Measurements from ENCODE around the gene GRK6. TPM values are rescaled to one million over a fixed set of nuclear protein-coding genes. Genes with fewer than 3 reads are reported as not detected.
A peak's percentile ranks its signal among the peaks of the same experiment; 100 is the strongest.

Gene GRK6
- total and polyA plus RNA-seq, 9 of the 15 experiments (the other 6 are each of a cell fraction or from before 2014, with no cell fraction given): 0.63 to 122 (median 44.5) TPM

DNA sequence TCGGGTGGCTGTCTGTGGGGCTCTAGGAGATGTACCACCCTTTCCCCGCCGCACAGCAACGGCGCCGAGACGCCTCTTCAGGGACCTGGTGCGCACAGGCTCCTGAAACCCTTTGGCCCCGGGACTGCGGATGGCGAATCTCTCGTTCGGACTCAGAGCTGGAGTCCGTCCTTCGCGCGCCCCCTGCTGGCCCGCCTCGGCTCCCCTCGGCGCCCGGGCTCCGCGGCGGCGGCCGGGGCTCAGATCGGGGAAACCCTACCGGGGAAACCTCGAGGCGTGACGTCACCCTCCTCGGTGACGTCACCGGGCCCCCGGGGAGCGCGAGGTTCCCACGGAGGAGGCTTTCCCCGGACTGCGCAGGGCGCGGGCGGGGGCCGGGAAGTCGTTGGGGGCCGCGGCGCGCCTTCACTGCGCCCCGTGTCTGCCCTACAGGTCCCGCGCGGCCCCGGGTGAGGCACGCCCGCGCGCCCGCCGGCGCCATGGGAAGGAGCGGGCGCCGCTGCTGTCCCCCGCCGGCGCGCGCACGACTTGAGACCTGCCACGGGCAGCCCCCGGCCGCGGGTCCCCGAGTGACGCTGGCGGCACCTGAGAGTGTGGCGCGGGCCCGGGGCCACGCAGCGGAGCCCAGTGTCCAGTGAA lies 28.0 kb downstream of the GRK6 start (continued):
- TF ChIP-seq, protein P1, sequence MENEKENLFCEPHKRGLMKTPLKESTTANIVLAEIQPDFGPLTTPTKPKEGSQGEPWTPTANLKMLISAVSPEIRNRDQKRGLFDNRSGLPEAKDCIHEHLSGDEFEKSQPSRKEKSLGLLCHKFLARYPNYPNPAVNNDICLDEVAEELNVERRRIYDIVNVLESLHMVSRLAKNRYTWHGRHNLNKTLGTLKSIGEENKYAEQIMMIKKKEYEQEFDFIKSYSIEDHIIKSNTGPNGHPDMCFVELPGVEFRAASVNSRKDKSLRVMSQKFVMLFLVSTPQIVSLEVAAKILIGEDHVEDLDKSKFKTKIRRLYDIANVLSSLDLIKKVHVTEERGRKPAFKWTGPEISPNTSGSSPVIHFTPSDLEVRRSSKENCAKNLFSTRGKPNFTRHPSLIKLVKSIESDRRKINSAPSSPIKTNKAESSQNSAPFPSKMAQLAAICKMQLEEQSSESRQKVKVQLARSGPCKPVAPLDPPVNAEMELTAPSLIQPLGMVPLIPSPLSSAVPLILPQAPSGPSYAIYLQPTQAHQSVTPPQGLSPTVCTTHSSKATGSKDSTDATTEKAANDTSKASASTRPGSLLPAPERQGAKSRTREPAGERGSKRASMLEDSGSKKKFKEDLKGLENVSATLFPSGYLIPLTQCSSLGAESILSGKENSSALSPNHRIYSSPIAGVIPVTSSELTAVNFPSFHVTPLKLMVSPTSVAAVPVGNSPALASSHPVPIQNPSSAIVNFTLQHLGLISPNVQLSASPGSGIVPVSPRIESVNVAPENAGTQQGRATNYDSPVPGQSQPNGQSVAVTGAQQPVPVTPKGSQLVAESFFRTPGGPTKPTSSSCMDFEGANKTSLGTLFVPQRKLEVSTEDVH (IDR thresholded peaks at IDR 0.05; ENCODE audit: low read depth, partially characterized antibody): peak; percentile 63
- TF ChIP-seq, protein P2, sequence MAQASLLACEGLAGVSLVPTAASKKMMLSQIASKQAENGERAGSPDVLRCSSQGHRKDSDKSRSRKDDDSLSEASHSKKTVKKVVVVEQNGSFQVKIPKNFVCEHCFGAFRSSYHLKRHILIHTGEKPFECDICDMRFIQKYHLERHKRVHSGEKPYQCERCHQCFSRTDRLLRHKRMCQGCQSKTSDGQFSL (CRISPR knock-in tag; IDR thresholded peaks at IDR 0.05): no peak; the same call in 1 of the 2 replicates
- TF ChIP-seq, protein P2 (tag; IDR thresholded peaks at IDR 0.05): no peak
- TF ChIP-seq RNF2 (IDR thresholded peaks at IDR 0.05) (no peak), ARHGAP35 (IDR thresholded peaks at IDR 0.05; ENCODE audit: partially characterized antibody) (no peak), THRAP3 (IDR thresholded peaks at IDR 0.05; ENCODE audit: borderline replicate concordance) (no peak), ZNF764 (CRISPR knock-in tag; IDR thresholded peaks at IDR 0.05; ENCODE audit: low read depth) (no peak), RAD51 (IDR thresholded peaks at IDR 0.05; ENCODE audit: borderline replicate concordance, low read depth) (no peak), HOXB6 (CRISPR knock-in tag; IDR thresholded peaks at IDR 0.05; ENCODE audit: borderline replicate concordance) (no peak), ZSCAN32 (CRISPR knock-in tag; IDR thresholded peaks at IDR 0.05) (no peak), STAT5B (CRISPR knock-in tag; IDR thresholded peaks at IDR 0.05) (no peak), ELF4 (CRISPR knock-in tag; IDR thresholded peaks at IDR 0.05) (no peak), POLR3A (IDR thresholded peaks at IDR 0.05; ENCODE audit: borderline replicate concordance, extremely low read depth, insufficient read depth, insufficient read length) (no peak), SRSF9 (IDR thresholded peaks at IDR 0.05; ENCODE audit: borderline replicate concordance, low read depth, low read length) (no peak), RAD21 (CRISPR knock-in tag; conservative IDR thresholded peaks at IDR 0.05 in 1 of 2, IDR thresholded peaks at IDR 0.05 in 1 of 2) (peak; percentile 95), FOXJ2 (tag; IDR thresholded peaks at IDR 0.05) (no peak), ZNF232 (CRISPR knock-in tag; IDR thresholded peaks at IDR 0.05) (no peak), PHF21A (IDR thresholded peaks at IDR 0.05; ENCODE audit: borderline replicate concordance, low read depth) (no peak), IFI16 (CRISPR knock-in tag; IDR thresholded peaks at IDR 0.05) (no peak), ZNF24 (IDR thresholded peaks at IDR 0.05) (no peak), ZFPM2 (CRISPR knock-in tag; IDR thresholded peaks at IDR 0.05) (no peak), POLR2AphosphoS2 (IDR thresholded peaks at IDR 0.05; ENCODE audit: low read length) (no peak)
- TF ChIP-seq, protein P3, sequence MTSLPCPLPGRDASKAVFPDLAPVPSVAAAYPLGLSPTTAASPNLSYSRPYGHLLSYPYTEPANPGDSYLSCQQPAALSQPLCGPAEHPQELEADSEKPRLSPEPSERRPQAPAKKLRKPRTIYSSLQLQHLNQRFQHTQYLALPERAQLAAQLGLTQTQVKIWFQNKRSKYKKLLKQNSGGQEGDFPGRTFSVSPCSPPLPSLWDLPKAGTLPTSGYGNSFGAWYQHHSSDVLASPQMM (CRISPR knock-in tag; IDR thresholded peaks at IDR 0.05): no peak
- TF ChIP-seq, protein P4, sequence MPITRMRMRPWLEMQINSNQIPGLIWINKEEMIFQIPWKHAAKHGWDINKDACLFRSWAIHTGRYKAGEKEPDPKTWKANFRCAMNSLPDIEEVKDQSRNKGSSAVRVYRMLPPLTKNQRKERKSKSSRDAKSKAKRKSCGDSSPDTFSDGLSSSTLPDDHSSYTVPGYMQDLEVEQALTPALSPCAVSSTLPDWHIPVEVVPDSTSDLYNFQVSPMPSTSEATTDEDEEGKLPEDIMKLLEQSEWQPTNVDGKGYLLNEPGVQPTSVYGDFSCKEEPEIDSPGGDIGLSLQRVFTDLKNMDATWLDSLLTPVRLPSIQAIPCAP (CRISPR knock-in tag; IDR thresholded peaks at IDR 0.05; ENCODE audit: borderline replicate concordance): no peak

All from K562 (cell line).